BJ (cell line): Measurements from ENCODE around the gene KIF13A. TPM values are rescaled to one million over a fixed set of nuclear protein-coding genes. Genes with fewer than 3 reads are reported as not detected.
"Not testable (repeated sequence)": the region's sequence is repeated elsewhere in the genome, so short reads cannot be mapped to it uniquely, and the experiment has no call there.

ENCODE experiments used
- CTCF ChIA-PET: fragments of 350-600 bp; formaldehyde crosslinking; extraction: SDS; loops from one replicate; lab custom pipeline; 2021; ENCODE audit warnings: antibody characterized with exemption, inconsistent platforms; lab: Yijun Ruan, JAX
- POLR2A ChIA-PET: fragments of 300-600 bp; sonication (Branson Sonifier 250); formaldehyde crosslinking; extraction: SDS; loops from one replicate; lab custom pipeline; 2021; ENCODE audit warnings: antibody characterized with exemption; lab: Charles Lee
- DNase-seq: peaks from one replicate; pipeline ENCODE4 v3.0.0-alpha.2; 2011; ENCODE audit warnings: low read depth
- H3K27me3 ChIP-seq: 2 replicates; pipeline ENCODE4 v1.6.0; 2011; ENCODE audit warnings: low read length; ENCODE audit not compliant: control insufficient read depth, insufficient read depth
- H3K36me3 ChIP-seq: 2 replicates; pipeline ENCODE4 v1.5.1; 2011; ENCODE audit warnings: low read length; ENCODE audit not compliant: control insufficient read depth, insufficient read depth
- H3K4me3 ChIP-seq: 2 replicates; pipeline ENCODE4 v1.5.1; 2011; ENCODE audit warnings: low read depth, mild to moderate bottlenecking, control low read depth, low read length
- CTCF ChIP-seq: IDR thresholded peaks from 2 replicates; pipeline ENCODE4 v1.5.1; 2011; ENCODE audit warnings: low read depth, mild to moderate bottlenecking, control low read depth, inconsistent platforms, low read length, moderate library complexity; ENCODE audit not compliant: insufficient read depth
- polyA plus RNA-seq: library from polyadenylated mRNA; depleted of rRNA; stranded (reverse); fragments of >200 nt; gene quantifications from 2 replicates; pipeline ENCODE4 v1.2.3, GENCODE V29; 2011

KIF13A gene
- polyA plus RNA-seq, 1 experiment, result 41.4 TPM

- ChIA-PET CTCF (interaction anchor here (0.5 to 0.7 kb wide), 2 partner anchors 599 to 1747 kb away, joined by 3 read pairs; no protein-coding TSS in a partner anchor), POLR2A (interaction anchor here (0.5 kb wide), 1 partner anchor 21 kb away, joined by 3 read pairs; no protein-coding TSS in a partner anchor)
- no peak for TF ChIP-seq CTCF
- H3K36me3 ChIP-seq, result no peaks in the 10 kb centered on the region; the same call in 1 of the 2 replicates
- no peak overlapping the region for H3K4me3 ChIP-seq
- no peak for DNase-seq
- no peaks in the 10 kb centered on the region for H3K27me3 ChIP-seq
Observed at GRCh38 chr6:17950095-17950494, 37.3 kb downstream of the KIF13A start.

GRCh38 chr6:17949168-17949567 lies 38.3 kb downstream of the KIF13A start:
- Histone ChIP-seq H3K36me3 (no peaks in the 10 kb centered on the region; the same call in 1 of the 2 replicates), H3K27me3 (no peaks in the 10 kb centered on the region), H3K4me3 (no peak overlapping the region)
- ChIA-PET CTCF (no interaction called here), POLR2A (no interaction called here)
- no peak for TF ChIP-seq CTCF
- DNase-seq, result no peak

GRCh38 chr6:17948725-17949124 lies 38.7 kb downstream of the KIF13A start:
- POLR2A ChIA-PET, result no interaction called here
- Histone ChIP-seq H3K27me3 (no peaks in the 10 kb centered on the region), H3K36me3 (no peaks in the 10 kb centered on the region; the same call in 1 of the 2 replicates), H3K4me3 (no peak overlapping the region)
- TF ChIP-seq CTCF, result no peak
- CTCF ChIA-PET, result no interaction called here
- DNase-seq, result no peak

- POLR2A ChIA-PET, H3K4me3 ChIP-seq, DNase-seq, H3K27me3 ChIP-seq, H3K36me3 ChIP-seq: not testable (repeated sequence)
- CTCF ChIA-PET, result interaction anchor here (1.4 kb wide), 1 partner anchor 10 kb away, joined by 4 read pairs; no protein-coding TSS in a partner anchor
Observed at GRCh38 chr6:17947574-17947973, 39.9 kb downstream of the KIF13A start.

GRCh38 chr6:17945575-17945974 lies 41.9 kb downstream of the KIF13A start:
- DNase-seq, result no peak
- H3K36me3 ChIP-seq, result no peaks in the 10 kb centered on the region
- no peaks in the 10 kb centered on the region for H3K27me3 ChIP-seq
- H3K4me3 ChIP-seq, result no peak overlapping the region
- ChIA-PET POLR2A (no interaction called here), CTCF (no interaction called here)
- TF ChIP-seq CTCF, result no peak

GRCh38 chr6:17945111-17945510 lies 42.3 kb downstream of the KIF13A start:
- Histone ChIP-seq H3K27me3 (no peaks in the 10 kb centered on the region), H3K36me3 (no peaks in the 10 kb centered on the region), H3K4me3 (no peak overlapping the region)
- POLR2A ChIA-PET, result no interaction called here
- CTCF ChIA-PET, result interaction anchor here (1.2 kb wide), 1 partner anchor 12 kb away, joined by 3 read pairs; no protein-coding TSS in a partner anchor
- no peak for DNase-seq
- no peak for TF ChIP-seq CTCF
